ENCODE data around the gene MRPS10. TPM values are rescaled to one million over a fixed set of nuclear protein-coding genes. Genes with fewer than 3 reads are reported as not detected.
"Not testable (repeated sequence)": the region's sequence is repeated elsewhere in the genome, so short reads cannot be mapped to it uniquely, and the experiment has no call there.

MRPS10 gene
- total and polyA plus RNA-seq, 4 donors: 17.7 to 28.4 (median 22.2) TPM

- 83% methylated on average over 4 of the region's 4 CpGs for WGBS, 2 donors
- Histone ChIP-seq H3K27ac (ENCODE audit: low read depth in 1 of 2, low read length in 2 of 2) (no peak overlapping the region), H3K4me1 (ENCODE audit: control insufficient read depth in 1 of 2, insufficient read depth in 2 of 2, low read length in 2 of 2) (peaks cover 0 to 2% of the 10 kb centered on the region in 2 donors), H3K9me3 (ENCODE audit: control insufficient read depth, low read length) (no peaks in the 10 kb centered on the region), H3K27me3 (ENCODE audit: control insufficient read depth in 1 of 2, insufficient read depth in 2 of 2, low read length in 1 of 2) (no peaks in the 10 kb centered on the region), H3K36me3 (ENCODE audit: control insufficient read depth in 1 of 2, insufficient read depth in 2 of 2, low read length in 1 of 2) (peaks cover 0 to 2% of the 10 kb centered on the region in 2 donors), H3K4me3 (ENCODE audit: low read length in 2 of 2) (no peak overlapping the region)
- DNase-seq: no peak
- intact Hi-C loops (cut with DNase I): no loop called here
- no peak for ATAC-seq (ENCODE audit: low FRiP score)
Observed at GRCh38 chr6:42195415-42195814, 22.2 kb downstream of the MRPS10 start.

- no peaks in the 10 kb centered on the region for H3K36me3 ChIP-seq (ENCODE audit: control insufficient read depth in 1 of 2, insufficient read depth in 2 of 2, low read length in 1 of 2)
- intact Hi-C loops (cut with DNase I): no loop called here
- H3K9me3 ChIP-seq (ENCODE audit: control insufficient read depth, low read length): no peaks in the 10 kb centered on the region
- H3K27me3 ChIP-seq (ENCODE audit: control insufficient read depth in 1 of 2, insufficient read depth in 2 of 2, low read length in 1 of 2): no peaks in the 10 kb centered on the region
- no peak for ATAC-seq (ENCODE audit: low FRiP score)
- peak in 1 of 2 donors; percentile 5 for DNase-seq
- 82 to 88% methylated on average over 5 of the region's 5 CpGs for WGBS, 2 donors
- H3K4me1 ChIP-seq (ENCODE audit: control insufficient read depth in 1 of 2, insufficient read depth in 2 of 2, low read length in 2 of 2): no peaks in the 10 kb centered on the region
- H3K27ac ChIP-seq (ENCODE audit: low read depth in 1 of 2, low read length in 2 of 2): no peak overlapping the region
- no peak overlapping the region for H3K4me3 ChIP-seq (ENCODE audit: low read length in 2 of 2)
Observed at GRCh38 chr6:42194056-42194455, 23.6 kb downstream of the MRPS10 start.

- H3K4me3 ChIP-seq (ENCODE audit: low read length in 2 of 2): no peak overlapping the region
- 19 to 25% methylated on average over 8 of the region's 8 CpGs for WGBS, 2 donors
- no peaks in the 10 kb centered on the region for H3K27me3 ChIP-seq (ENCODE audit: control insufficient read depth in 1 of 2, insufficient read depth in 2 of 2, low read length in 1 of 2)
- H3K27ac ChIP-seq (ENCODE audit: low read depth in 1 of 2, low read length in 2 of 2): no peak overlapping the region
- intact Hi-C loops (cut with DNase I): no loop called here
- DNase-seq (no peak), ATAC-seq (ENCODE audit: low FRiP score) (no peak)
- no peaks in the 10 kb centered on the region for H3K36me3 ChIP-seq (ENCODE audit: control insufficient read depth in 1 of 2, insufficient read depth in 2 of 2, low read length in 1 of 2)
- no peaks in the 10 kb centered on the region for H3K9me3 ChIP-seq (ENCODE audit: control insufficient read depth, low read length)
- H3K4me1 ChIP-seq (ENCODE audit: control insufficient read depth in 1 of 2, insufficient read depth in 2 of 2, low read length in 2 of 2): no peaks in the 10 kb centered on the region
Observed at GRCh38 chr6:42193491-42193894, 24.2 kb downstream of the MRPS10 start.

GRCh38 chr6:42192385-42192784 lies 25.3 kb downstream of the MRPS10 start:
- H3K4me3 ChIP-seq (ENCODE audit: low read length in 2 of 2); DNase-seq; H3K27ac ChIP-seq (ENCODE audit: low read depth in 1 of 2, low read length in 2 of 2); ATAC-seq (ENCODE audit: low FRiP score); H3K36me3 ChIP-seq (ENCODE audit: control insufficient read depth in 1 of 2, insufficient read depth in 2 of 2, low read length in 1 of 2); H3K27me3 ChIP-seq (ENCODE audit: control insufficient read depth in 1 of 2, insufficient read depth in 2 of 2, low read length in 1 of 2); H3K4me1 ChIP-seq (ENCODE audit: control insufficient read depth in 1 of 2, insufficient read depth in 2 of 2, low read length in 2 of 2); H3K9me3 ChIP-seq (ENCODE audit: control insufficient read depth, low read length); intact Hi-C loops (cut with DNase I): not testable (repeated sequence)
- WGBS, 2 donors: 93 to 94% methylated on average over 5 of the region's 5 CpGs

GRCh38 chr6:42190554-42191183 lies 27.0 kb downstream of the MRPS10 start:
- ATAC-seq (ENCODE audit: low FRiP score): no peak
- no peaks in the 10 kb centered on the region for H3K36me3 ChIP-seq (ENCODE audit: control insufficient read depth in 1 of 2, insufficient read depth in 2 of 2, low read length in 1 of 2)
- 75% methylated on average over 5 of the region's 5 CpGs for WGBS, 2 donors
- H3K4me1 ChIP-seq (ENCODE audit: control insufficient read depth in 1 of 2, insufficient read depth in 2 of 2, low read length in 2 of 2): no peaks in the 10 kb centered on the region
- H3K27ac ChIP-seq (ENCODE audit: low read depth in 1 of 2, low read length in 2 of 2): no peak overlapping the region
- DNase-seq: no peak
- intact Hi-C loops (cut with DNase I): no loop called here
- no peaks in the 10 kb centered on the region for H3K27me3 ChIP-seq (ENCODE audit: control insufficient read depth in 1 of 2, insufficient read depth in 2 of 2, low read length in 1 of 2)
- no peak overlapping the region for H3K4me3 ChIP-seq (ENCODE audit: low read length in 2 of 2)
- no peaks in the 10 kb centered on the region for H3K9me3 ChIP-seq (ENCODE audit: control insufficient read depth, low read length)

- WGBS, 2 donors: 72 to 93% methylated on average over 6 of the region's 6 CpGs
- Histone ChIP-seq H3K36me3 (ENCODE audit: control insufficient read depth in 1 of 2, insufficient read depth in 2 of 2, low read length in 1 of 2) (no peaks in the 10 kb centered on the region), H3K9me3 (ENCODE audit: control insufficient read depth, low read length) (no peaks in the 10 kb centered on the region), H3K4me3 (ENCODE audit: low read length in 2 of 2) (no peak overlapping the region), H3K27me3 (ENCODE audit: control insufficient read depth in 1 of 2, insufficient read depth in 2 of 2, low read length in 1 of 2) (no peaks in the 10 kb centered on the region), H3K4me1 (ENCODE audit: control insufficient read depth in 1 of 2, insufficient read depth in 2 of 2, low read length in 2 of 2) (no peaks in the 10 kb centered on the region), H3K27ac (ENCODE audit: low read depth in 1 of 2, low read length in 2 of 2) (no peak overlapping the region)
- no peak for ATAC-seq (ENCODE audit: low FRiP score)
- intact Hi-C loops (cut with DNase I): no loop called here
- no peak for DNase-seq
Observed at GRCh38 chr6:42188406-42188805, 29.3 kb downstream of the MRPS10 start.

- H3K27ac ChIP-seq (ENCODE audit: low read depth in 1 of 2, low read length in 2 of 2): no peak overlapping the region
- H3K4me1 ChIP-seq (ENCODE audit: control insufficient read depth in 1 of 2, insufficient read depth in 2 of 2, low read length in 2 of 2): no peaks in the 10 kb centered on the region
- intact Hi-C loops (cut with DNase I): no loop called here
- no peak overlapping the region for H3K4me3 ChIP-seq (ENCODE audit: low read length in 2 of 2)
- 45 to 57% methylated on average over 10 of the region's 10 CpGs for WGBS, 2 donors
- ATAC-seq (ENCODE audit: low FRiP score): no peak
- no peaks in the 10 kb centered on the region for H3K36me3 ChIP-seq (ENCODE audit: control insufficient read depth in 1 of 2, insufficient read depth in 2 of 2, low read length in 1 of 2)
- no peaks in the 10 kb centered on the region for H3K9me3 ChIP-seq (ENCODE audit: control insufficient read depth, low read length)
- no peaks in the 10 kb centered on the region for H3K27me3 ChIP-seq (ENCODE audit: control insufficient read depth in 1 of 2, insufficient read depth in 2 of 2, low read length in 1 of 2)
- peak in 1 of 2 donors; percentile 37 for DNase-seq
Observed at GRCh38 chr6:42185597-42185996, 32.1 kb downstream of the MRPS10 start.

GRCh38 chr6:42184475-42184874 lies 33.2 kb downstream of the MRPS10 start:
- Histone ChIP-seq H3K9me3 (ENCODE audit: control insufficient read depth, low read length) (no peaks in the 10 kb centered on the region), H3K27me3 (ENCODE audit: control insufficient read depth in 1 of 2, insufficient read depth in 2 of 2, low read length in 1 of 2) (no peaks in the 10 kb centered on the region), H3K27ac (ENCODE audit: low read depth in 1 of 2, low read length in 2 of 2) (no peak overlapping the region), H3K36me3 (ENCODE audit: control insufficient read depth in 1 of 2, insufficient read depth in 2 of 2, low read length in 1 of 2) (no peaks in the 10 kb centered on the region), H3K4me1 (ENCODE audit: control insufficient read depth in 1 of 2, insufficient read depth in 2 of 2, low read length in 2 of 2) (no peaks in the 10 kb centered on the region), H3K4me3 (ENCODE audit: low read length in 2 of 2) (no peak overlapping the region)
- DNase-seq (peak in 1 of 2 donors; percentile 45), ATAC-seq (ENCODE audit: low FRiP score) (no peak)
- 87 to 90% methylated on average over 4 of the region's 4 CpGs for WGBS, 2 donors
- intact Hi-C loops (cut with DNase I): no loop called here

GRCh38 chr6:42182101-42182500 lies 35.6 kb downstream of the MRPS10 start:
- ATAC-seq (ENCODE audit: low FRiP score) (no peak), DNase-seq (peak in 1 of 2 donors; percentile 25)
- intact Hi-C loops (cut with DNase I): no loop called here

More at GRCh38 chr6:42182101-42182500, 35.6 kb downstream of the MRPS10 start:
- no peaks in the 10 kb centered on the region for H3K4me1 ChIP-seq (ENCODE audit: control insufficient read depth in 1 of 2, insufficient read depth in 2 of 2, low read length in 2 of 2)
- no peak overlapping the region for H3K4me3 ChIP-seq (ENCODE audit: low read length in 2 of 2)
- H3K27ac ChIP-seq (ENCODE audit: low read depth in 1 of 2, low read length in 2 of 2): no peak overlapping the region
- no peaks in the 10 kb centered on the region for H3K36me3 ChIP-seq (ENCODE audit: control insufficient read depth in 1 of 2, insufficient read depth in 2 of 2, low read length in 1 of 2)
- no peaks in the 10 kb centered on the region for H3K9me3 ChIP-seq (ENCODE audit: control insufficient read depth, low read length)
- WGBS, 2 donors: 82 to 84% methylated on average over 5 of the region's 5 CpGs
- H3K27me3 ChIP-seq (ENCODE audit: control insufficient read depth in 1 of 2, insufficient read depth in 2 of 2, low read length in 1 of 2): no peaks in the 10 kb centered on the region

Data from aorta (tissue), 5 donors.